ENCODE measurements around the gene ELMO1.

Gene ELMO1

GRCh38 chr7:37429435-37429791 lies 19.3 kb downstream of the ELMO1 start:
- DNase-seq = no peak

GRCh38 chr7:37428681-37429434 lies 19.8 kb downstream of the ELMO1 start:
- DNase-seq = no peak

- DNase-seq = no peak
Observed at GRCh38 chr7:37427276-37427940, 21.3 kb downstream of the ELMO1 start.

- DNase-seq = no peak
Observed at GRCh38 chr7:37425498-37425897, 23.2 kb downstream of the ELMO1 start.

GRCh38 chr7:37424995-37425394 lies 23.7 kb downstream of the ELMO1 start:
- DNase-seq = no peak

GRCh38 chr7:37424521-37424920 lies 24.1 kb downstream of the ELMO1 start:
- no peak for DNase-seq

- no peak for DNase-seq
Observed at GRCh38 chr7:37421861-37422500, 26.7 kb downstream of the ELMO1 start.

GRCh38 chr7:37420946-37421695 lies 27.5 kb downstream of the ELMO1 start:
- no peak for DNase-seq

- DNase-seq = no peak
Observed at GRCh38 chr7:37419496-37419895, 29.2 kb downstream of the ELMO1 start.

GRCh38 chr7:37418381-37418780 lies 30.3 kb downstream of the ELMO1 start:
- DNase-seq = no peak

GRCh38 chr7:37417107-37417474 lies 31.6 kb downstream of the ELMO1 start:
- no peak for DNase-seq

GRCh38 chr7:37416378-37417106 lies 32.1 kb downstream of the ELMO1 start:
- DNase-seq = no peak

- no peak for DNase-seq
Observed at GRCh38 chr7:37415629-37416028, 33.0 kb downstream of the ELMO1 start.

GRCh38 chr7:37414352-37414983 lies 34.2 kb downstream of the ELMO1 start:
- no peak for DNase-seq

GRCh38 chr7:37411444-37412034 lies 37.1 kb downstream of the ELMO1 start:
- no peak for DNase-seq

- DNase-seq = no peak
Observed at GRCh38 chr7:37410305-37411229, 38.1 kb downstream of the ELMO1 start.

GRCh38 chr7:37409461-37409860 lies 39.2 kb downstream of the ELMO1 start:
- DNase-seq = no peak

GRCh38 chr7:37408291-37409228 lies 40.1 kb downstream of the ELMO1 start:
- DNase-seq = no peak

GRCh38 chr7:37405603-37406122 lies 43.0 kb downstream of the ELMO1 start:
- no peak for DNase-seq

Data from NCI-H1105 (cell line).